ENCODE results near the gene RPL27. TPM values are rescaled to one million over a fixed set of nuclear protein-coding genes. Genes with fewer than 3 reads are reported as not detected.

RPL27 gene
- total and polyA plus RNA-seq, 2 of the 13 experiments (the other 11 are each of a cell fraction or from before 2014, with no cell fraction given), result 1,585 to 5,840 TPM

GRCh38 chr17:43010667-43011308 is 12.6 kb downstream of the RPL27 start (continued):
- TF ChIP-seq DRAP1 (CRISPR knock-in tag; IDR thresholded peaks at IDR 0.05), result peak; percentile 85
- no peak for TF ChIP-seq SUZ12 (IDR thresholded peaks at IDR 0.05; ENCODE audit: low read depth, low read length)
- TF ChIP-seq GATA4 (IDR thresholded peaks at IDR 0.05; ENCODE audit: borderline replicate concordance, low read depth), result peak; percentile 86; the same call in 1 of the 2 replicates
- peak; percentile 62; the same call in 1 of the 2 replicates for TF ChIP-seq POLR2AphosphoS2 (IDR thresholded peaks at IDR 0.05; ENCODE audit: low read depth, low read length)
- TF ChIP-seq SNAPC4 (CRISPR knock-in tag; IDR thresholded peaks at IDR 0.05), result peak; percentile 84
- no peak for TF ChIP-seq TAF1 (CRISPR knock-in tag; IDR thresholded peaks at IDR 0.05)
- peak; percentile 57; the same call in 1 of the 2 replicates for TF ChIP-seq ZKSCAN8 (CRISPR knock-in tag; IDR thresholded peaks at IDR 0.05; ENCODE audit: borderline replicate concordance)
- TF ChIP-seq HNF4G (IDR thresholded peaks at IDR 0.05; ENCODE audit: borderline replicate concordance, low read depth, low read length), result peak; percentile 67; the same call in 1 of the 2 replicates
- TF ChIP-seq HNF4G (CRISPR knock-in tag; IDR thresholded peaks at IDR 0.05; ENCODE audit: borderline replicate concordance, low read depth), result peak; percentile 61; the same call in 1 of the 2 replicates
- TF ChIP-seq ELF3 (CRISPR knock-in tag; IDR thresholded peaks at IDR 0.05), result peak; percentile 81
- peak; percentile 88 for TF ChIP-seq NCOA2 (CRISPR knock-in tag; IDR thresholded peaks at IDR 0.05)
- TF ChIP-seq ZMYM2 (CRISPR knock-in tag; IDR thresholded peaks at IDR 0.05), result peak; percentile 19; the same call in 1 of the 2 replicates
- no peak for TF ChIP-seq ATF6 (CRISPR knock-in tag; conservative IDR thresholded peaks at IDR 0.05)
- TF ChIP-seq ETV5 (CRISPR knock-in tag; IDR thresholded peaks at IDR 0.05; ENCODE audit: borderline replicate concordance), result peak; percentile 82; the same call in 1 of the 2 replicates
- TF ChIP-seq ZSCAN9 (CRISPR knock-in tag; IDR thresholded peaks at IDR 0.05; ENCODE audit: borderline replicate concordance), result peak; percentile 96; the same call in 1 of the 2 replicates
- TF ChIP-seq ZBTB14 (CRISPR knock-in tag; IDR thresholded peaks at IDR 0.05), result no peak
- no peak for TF ChIP-seq SMAD9 (CRISPR knock-in tag; IDR thresholded peaks at IDR 0.05)
- TF ChIP-seq XRCC5 (optimal IDR thresholded peaks at IDR 0.05; ENCODE audit: low read length), result peak; percentile 36
- peak; percentile 57; the same call in 1 of the 2 replicates for TF ChIP-seq SIX1 (CRISPR knock-in tag; IDR thresholded peaks at IDR 0.05; ENCODE audit: borderline replicate concordance)
- TF ChIP-seq ZBTB26 (CRISPR knock-in tag; IDR thresholded peaks at IDR 0.05; ENCODE audit: borderline replicate concordance), result peak; percentile 99

Data from HepG2 (cell line).